ENCODE results near the gene IFNAR1. TPM values are rescaled to one million over a fixed set of nuclear protein-coding genes. Genes with fewer than 3 reads are reported as not detected.

The IFNAR1 gene
- total RNA-seq, 1 experiment from 2014 or later, result 20.5 TPM

- TF ChIP-seq CEBPB (IDR thresholded peaks at IDR 0.05; ENCODE audit: low read depth) (no peak), TCF7L2 (IDR thresholded peaks at IDR 0.05; ENCODE audit: borderline replicate concordance, extremely low read depth, insufficient read depth, insufficient read length) (no peak), CBX3 (IDR thresholded peaks at IDR 0.05; ENCODE audit: low read depth) (no peak), EGR1 (IDR thresholded peaks at IDR 0.05; ENCODE audit: low read depth) (no peak), EZH2phosphoT487 (IDR thresholded peaks at IDR 0.05; ENCODE audit: borderline replicate concordance) (no peak), RAD21 (IDR thresholded peaks at IDR 0.05; ENCODE audit: low read depth) (no peak), SP1 (IDR thresholded peaks at IDR 0.05; ENCODE audit: low read depth) (no peak), ZNF274 (IDR thresholded peaks at IDR 0.05; ENCODE audit: low read depth, low read length) (no peak), MAX (IDR thresholded peaks at IDR 0.05) (no peak), CTCF (IDR thresholded peaks at IDR 0.05 in 2 of 3, conservative IDR thresholded peaks at IDR 0.05 in 1 of 3; ENCODE audit: borderline replicate concordance in 1 of 3, insufficient read depth in 1 of 3, low read depth in 2 of 3, low read length in 2 of 3) (no peak), POLR2A (IDR thresholded peaks at IDR 0.05; ENCODE audit: borderline replicate concordance, extremely low read depth, insufficient read depth, insufficient read length) (no peak)
Measured at GRCh38 chr21:33290441-33290840, 34.3 kb upstream of the IFNAR1 start (continued).

GRCh38 chr21:33291686-33292085 is 33.1 kb upstream of the IFNAR1 start:
- ChIA-PET POLR2A (no interaction called here), CTCF (no interaction called here), RAD21 (ENCODE audit: low non-redundant PET in 1 of 2, low total read pairs in 2 of 2, uncharacterized antibody in 2 of 2, unreplicated experiment in 2 of 2) (no interaction called here)
- no peak overlapping the region for H2AFZ ChIP-seq (ENCODE audit: low read depth, low read length, poor library complexity, severe bottlenecking)
- no peak overlapping the region for H3K9ac ChIP-seq (ENCODE audit: low read length)
- H3K4me1 ChIP-seq (ENCODE audit: control insufficient read depth in 1 of 2, insufficient read depth in 2 of 2, low read length in 2 of 2), result peaks cover 7 to 10% of the 10 kb centered on the region in 2 experiments
- no peak overlapping the region for H3K27ac ChIP-seq (ENCODE audit: low read depth, low read length)
- no peak for DNase-seq (ENCODE audit: low read depth, low spot score)
- BruUV-seq (replicated peaks), result no TSS peak
- H3K9me2 ChIP-seq (ENCODE audit: insufficient read depth), result no peaks in the 10 kb centered on the region
- no peak for ATAC-seq
- H3K79me2 ChIP-seq (ENCODE audit: insufficient read depth, low read length), result no peaks in the 10 kb centered on the region
- no peaks in the 10 kb centered on the region for H4K20me1 ChIP-seq (ENCODE audit: insufficient read depth)
- H3K9me3 ChIP-seq (ENCODE audit: control insufficient read depth in 1 of 2, insufficient read depth in 1 of 2, low read depth in 1 of 2, low read length in 2 of 2), result no peaks in the 10 kb centered on the region
- no peaks in the 10 kb centered on the region for H3K27me3 ChIP-seq (ENCODE audit: insufficient read depth, low read length)
- intact Hi-C loops (cut with micrococcal nuclease), result no loop called here
- no peak overlapping the region for H3K4me2 ChIP-seq (ENCODE audit: low read length)
- H3K36me3 ChIP-seq (ENCODE audit: control insufficient read depth in 1 of 2, insufficient read depth in 2 of 2, low read length in 2 of 2), result no peaks in the 10 kb centered on the region
- no peak overlapping the region for H3K4me3 ChIP-seq (replicated peaks in 1 of 2; ENCODE audit: low read depth in 1 of 2, low read length in 2 of 2)
- TF ChIP-seq TCF7L2 (IDR thresholded peaks at IDR 0.05; ENCODE audit: borderline replicate concordance, extremely low read depth, insufficient read depth, insufficient read length), result no peak
- no peak for TF ChIP-seq ZBTB33 (IDR thresholded peaks at IDR 0.05; ENCODE audit: extremely low read depth, insufficient replicate concordance, low read length)
- TF ChIP-seq EGR1 (IDR thresholded peaks at IDR 0.05; ENCODE audit: low read depth), result no peak
- TF ChIP-seq POLR2A (IDR thresholded peaks at IDR 0.05; ENCODE audit: borderline replicate concordance, extremely low read depth, insufficient read depth, insufficient read length), result no peak
- no peak for TF ChIP-seq REST (IDR thresholded peaks at IDR 0.05; ENCODE audit: low read depth)
- no peak for TF ChIP-seq EZH2phosphoT487 (IDR thresholded peaks at IDR 0.05; ENCODE audit: borderline replicate concordance)
- TF ChIP-seq CBX3 (IDR thresholded peaks at IDR 0.05; ENCODE audit: low read depth), result no peak
- TF ChIP-seq ATF3 (IDR thresholded peaks at IDR 0.05), result no peak
- TF ChIP-seq POLR2AphosphoS5 (IDR thresholded peaks at IDR 0.05; ENCODE audit: low read depth, low read length), result no peak
- no peak for TF ChIP-seq MAX (IDR thresholded peaks at IDR 0.05)
- TF ChIP-seq SIN3A (IDR thresholded peaks at IDR 0.05; ENCODE audit: low read depth), result no peak
- TF ChIP-seq SP1 (IDR thresholded peaks at IDR 0.05; ENCODE audit: low read depth), result no peak
